Measurements from ENCODE around the gene PCSK2. TPM values are rescaled to one million over a fixed set of nuclear protein-coding genes. Genes with fewer than 3 reads are reported as not detected.

PCSK2 gene
- total and polyA plus RNA-seq, 4 donors: 0.51 to 9.8 (median 1.5) TPM

- no peak for DNase-seq
- Histone ChIP-seq H3K27me3 (ENCODE audit: control insufficient read depth in 3 of 3, insufficient read depth in 3 of 3, low read length in 2 of 3) (no peaks in the 10 kb centered on the region), H3K9me3 (ENCODE audit: control insufficient read depth in 4 of 4, insufficient read depth in 3 of 4, low read length in 3 of 4) (no peaks in the 10 kb centered on the region), H3K4me3 (no peak overlapping the region), H3K9ac (ENCODE audit: insufficient read depth in 1 of 2, low read length in 2 of 2) (no peak overlapping the region), H3K36me3 (ENCODE audit: control insufficient read depth in 4 of 4, insufficient read depth in 4 of 4, low read length in 4 of 4) (no peaks in the 10 kb centered on the region), H3K27ac (ENCODE audit: low read depth in 1 of 2, low read length in 1 of 2) (no peak overlapping the region), H3K4me1 (ENCODE audit: control insufficient read depth in 5 of 5, insufficient read depth in 5 of 5, low read length in 5 of 5) (peaks cover 0 to 7% (median 0%) of the 10 kb centered on the region in 5 donors)
- TF ChIP-seq, protein P1, sequence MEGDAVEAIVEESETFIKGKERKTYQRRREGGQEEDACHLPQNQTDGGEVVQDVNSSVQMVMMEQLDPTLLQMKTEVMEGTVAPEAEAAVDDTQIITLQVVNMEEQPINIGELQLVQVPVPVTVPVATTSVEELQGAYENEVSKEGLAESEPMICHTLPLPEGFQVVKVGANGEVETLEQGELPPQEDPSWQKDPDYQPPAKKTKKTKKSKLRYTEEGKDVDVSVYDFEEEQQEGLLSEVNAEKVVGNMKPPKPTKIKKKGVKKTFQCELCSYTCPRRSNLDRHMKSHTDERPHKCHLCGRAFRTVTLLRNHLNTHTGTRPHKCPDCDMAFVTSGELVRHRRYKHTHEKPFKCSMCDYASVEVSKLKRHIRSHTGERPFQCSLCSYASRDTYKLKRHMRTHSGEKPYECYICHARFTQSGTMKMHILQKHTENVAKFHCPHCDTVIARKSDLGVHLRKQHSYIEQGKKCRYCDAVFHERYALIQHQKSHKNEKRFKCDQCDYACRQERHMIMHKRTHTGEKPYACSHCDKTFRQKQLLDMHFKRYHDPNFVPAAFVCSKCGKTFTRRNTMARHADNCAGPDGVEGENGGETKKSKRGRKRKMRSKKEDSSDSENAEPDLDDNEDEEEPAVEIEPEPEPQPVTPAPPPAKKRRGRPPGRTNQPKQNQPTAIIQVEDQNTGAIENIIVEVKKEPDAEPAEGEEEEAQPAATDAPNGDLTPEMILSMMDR (IDR thresholded peaks at IDR 0.05; ENCODE audit: control extremely low read depth, extremely low read depth): no peak
- ATAC-seq (ENCODE audit: insufficient read depth, low FRiP score): no peak
- 67 to 86% methylated on average over 5 of the region's 5 CpGs for WGBS, 2 donors
These were observed 167.6 kb downstream of the PCSK2 start for GRCh38 chr20:17394411-17394810.

- no peak overlapping the region for H3K27ac ChIP-seq (ENCODE audit: low read depth in 1 of 2, low read length in 1 of 2)
- H3K4me1 ChIP-seq (ENCODE audit: control insufficient read depth in 5 of 5, insufficient read depth in 5 of 5, low read length in 5 of 5): peaks cover 0 to 7% (median 0%) of the 10 kb centered on the region in 5 donors
- ATAC-seq (ENCODE audit: insufficient read depth, low FRiP score) (no peak), DNase-seq (no peak)
- H3K36me3 ChIP-seq (ENCODE audit: control insufficient read depth in 4 of 4, insufficient read depth in 4 of 4, low read length in 4 of 4): no peaks in the 10 kb centered on the region
- H3K4me3 ChIP-seq: no peak overlapping the region
- H3K27me3 ChIP-seq (ENCODE audit: control insufficient read depth in 3 of 3, insufficient read depth in 3 of 3, low read length in 2 of 3): no peaks in the 10 kb centered on the region
- WGBS, 2 donors: 75 to 78% methylated on average over 3 of the region's 3 CpGs
- H3K9ac ChIP-seq (ENCODE audit: insufficient read depth in 1 of 2, low read length in 2 of 2): no peak overlapping the region
- TF ChIP-seq, protein P1 (IDR thresholded peaks at IDR 0.05; ENCODE audit: control extremely low read depth, extremely low read depth): no peak
- no peaks in the 10 kb centered on the region for H3K9me3 ChIP-seq (ENCODE audit: control insufficient read depth in 4 of 4, insufficient read depth in 3 of 4, low read length in 3 of 4)
These were observed 168.9 kb downstream of the PCSK2 start for GRCh38 chr20:17395729-17396128.

DNA sequence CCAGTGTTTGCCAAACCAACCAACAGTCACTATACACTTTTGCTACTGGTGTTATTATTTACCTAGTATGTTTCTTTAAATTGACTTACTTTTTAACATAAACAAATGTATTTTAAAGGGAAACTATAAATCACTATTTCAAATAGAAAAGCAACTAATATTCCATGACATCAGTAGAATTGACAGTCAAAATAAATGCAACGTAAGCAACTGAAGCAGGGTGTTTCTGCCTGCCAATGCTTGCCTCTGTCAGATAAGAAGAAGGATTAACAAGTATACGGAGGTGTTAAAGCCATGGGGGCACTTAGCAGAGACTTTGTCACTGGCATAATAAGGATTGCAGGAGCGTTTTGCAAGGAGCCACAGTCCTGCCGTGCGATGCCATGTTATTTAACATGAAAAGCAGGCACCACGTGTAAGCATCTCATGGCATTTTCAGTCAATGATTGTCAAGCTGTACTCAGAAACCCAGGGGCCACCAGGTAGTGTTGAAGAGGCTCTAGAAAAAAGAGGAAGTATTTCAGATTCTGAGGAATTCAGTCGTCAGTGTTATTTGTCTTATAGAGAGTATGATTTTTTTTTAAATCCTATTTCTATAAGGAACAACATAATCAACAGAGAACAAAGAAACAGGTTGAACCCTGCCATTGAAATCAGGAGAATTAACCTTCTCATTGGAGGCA, 172.6 kb downstream of the PCSK2 start:
- ATAC-seq (ENCODE audit: insufficient read depth, low FRiP score): no peak
- TF ChIP-seq, protein P1 (IDR thresholded peaks at IDR 0.05; ENCODE audit: control extremely low read depth, extremely low read depth): no peak
- H3K4me3 ChIP-seq: no peak overlapping the region
- H3K9me3 ChIP-seq (ENCODE audit: control insufficient read depth in 4 of 4, insufficient read depth in 3 of 4, low read length in 3 of 4): no peaks in the 10 kb centered on the region
- H3K9ac ChIP-seq (ENCODE audit: insufficient read depth in 1 of 2, low read length in 2 of 2): no peak overlapping the region
- no peaks in the 10 kb centered on the region for H3K36me3 ChIP-seq (ENCODE audit: control insufficient read depth in 4 of 4, insufficient read depth in 4 of 4, low read length in 4 of 4)
- H3K27me3 ChIP-seq (ENCODE audit: control insufficient read depth in 3 of 3, insufficient read depth in 3 of 3, low read length in 2 of 3): no peaks in the 10 kb centered on the region
- H3K27ac ChIP-seq (ENCODE audit: low read depth in 1 of 2, low read length in 1 of 2): no peak overlapping the region
- peak in 1 of 3 donors; percentile 22 for DNase-seq
- 36 to 45% methylated on average over 7 of the region's 7 CpGs for WGBS, 2 donors
- H3K4me1 ChIP-seq (ENCODE audit: control insufficient read depth in 5 of 5, insufficient read depth in 5 of 5, low read length in 5 of 5): peaks cover 0 to 7% (median 0%) of the 10 kb centered on the region in 5 donors

Data from lung (tissue), 12 donors.